ENCODE results near the gene AGPAT3.

DNA sequence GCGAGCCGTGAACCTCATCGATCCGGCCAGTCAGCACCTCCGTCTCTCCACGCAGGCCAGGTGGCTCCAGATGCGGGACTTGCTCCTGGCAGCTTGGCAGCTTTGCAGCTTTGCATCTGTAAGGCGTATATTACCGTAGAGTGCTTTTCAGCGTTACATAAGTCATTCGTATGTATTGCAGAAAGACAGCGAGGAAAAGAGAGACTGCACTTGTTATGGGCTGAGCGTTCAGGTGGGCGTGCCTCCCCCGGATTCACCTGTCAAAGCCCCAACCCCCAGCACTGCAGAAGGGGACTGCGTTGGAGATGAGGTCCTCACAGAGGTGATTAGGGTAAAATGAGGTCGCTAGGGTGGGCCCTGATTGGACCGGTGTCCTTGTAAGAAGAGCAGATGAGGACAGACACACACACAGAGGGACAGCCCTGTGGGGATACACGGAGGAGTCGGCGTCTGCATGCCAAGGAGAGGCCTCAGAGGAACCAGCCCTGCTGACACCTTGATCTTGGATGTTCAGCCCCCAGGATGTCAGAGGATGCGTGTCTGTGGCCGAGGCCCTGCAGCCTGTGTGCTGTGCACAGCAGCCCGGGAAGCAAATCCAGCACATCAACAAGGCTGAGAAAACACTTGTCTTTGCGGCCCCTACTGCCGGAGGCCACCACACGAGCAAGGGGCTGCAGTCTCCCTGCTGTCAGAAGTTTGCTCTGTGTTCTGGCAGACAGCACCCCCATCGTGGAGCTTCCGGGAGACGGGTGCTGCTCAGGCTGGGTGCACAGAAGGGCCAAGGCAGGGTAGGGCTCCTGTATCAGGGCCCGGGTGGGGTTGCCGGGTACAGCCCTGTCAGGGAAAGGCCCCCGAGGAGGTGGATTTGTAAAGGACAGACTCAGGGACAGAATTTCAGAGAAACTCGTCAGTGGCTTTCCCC lies 10.9 kb upstream of the AGPAT3 start:
- TF ChIP-seq, protein P1, sequence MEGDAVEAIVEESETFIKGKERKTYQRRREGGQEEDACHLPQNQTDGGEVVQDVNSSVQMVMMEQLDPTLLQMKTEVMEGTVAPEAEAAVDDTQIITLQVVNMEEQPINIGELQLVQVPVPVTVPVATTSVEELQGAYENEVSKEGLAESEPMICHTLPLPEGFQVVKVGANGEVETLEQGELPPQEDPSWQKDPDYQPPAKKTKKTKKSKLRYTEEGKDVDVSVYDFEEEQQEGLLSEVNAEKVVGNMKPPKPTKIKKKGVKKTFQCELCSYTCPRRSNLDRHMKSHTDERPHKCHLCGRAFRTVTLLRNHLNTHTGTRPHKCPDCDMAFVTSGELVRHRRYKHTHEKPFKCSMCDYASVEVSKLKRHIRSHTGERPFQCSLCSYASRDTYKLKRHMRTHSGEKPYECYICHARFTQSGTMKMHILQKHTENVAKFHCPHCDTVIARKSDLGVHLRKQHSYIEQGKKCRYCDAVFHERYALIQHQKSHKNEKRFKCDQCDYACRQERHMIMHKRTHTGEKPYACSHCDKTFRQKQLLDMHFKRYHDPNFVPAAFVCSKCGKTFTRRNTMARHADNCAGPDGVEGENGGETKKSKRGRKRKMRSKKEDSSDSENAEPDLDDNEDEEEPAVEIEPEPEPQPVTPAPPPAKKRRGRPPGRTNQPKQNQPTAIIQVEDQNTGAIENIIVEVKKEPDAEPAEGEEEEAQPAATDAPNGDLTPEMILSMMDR (IDR thresholded peaks at IDR 0.05): no peak
- TF ChIP-seq POLR2A (IDR thresholded peaks at IDR 0.05) (no peak), POLR2AphosphoS5 (IDR thresholded peaks at IDR 0.05) (no peak)
